ENCODE data around the gene FXYD6. TPM values are rescaled to one million over a fixed set of nuclear protein-coding genes. Genes with fewer than 3 reads are reported as not detected.

The FXYD6 gene
- polyA plus RNA-seq, 3 donors = 15.5 to 132 (median 39.6) TPM

DNA sequence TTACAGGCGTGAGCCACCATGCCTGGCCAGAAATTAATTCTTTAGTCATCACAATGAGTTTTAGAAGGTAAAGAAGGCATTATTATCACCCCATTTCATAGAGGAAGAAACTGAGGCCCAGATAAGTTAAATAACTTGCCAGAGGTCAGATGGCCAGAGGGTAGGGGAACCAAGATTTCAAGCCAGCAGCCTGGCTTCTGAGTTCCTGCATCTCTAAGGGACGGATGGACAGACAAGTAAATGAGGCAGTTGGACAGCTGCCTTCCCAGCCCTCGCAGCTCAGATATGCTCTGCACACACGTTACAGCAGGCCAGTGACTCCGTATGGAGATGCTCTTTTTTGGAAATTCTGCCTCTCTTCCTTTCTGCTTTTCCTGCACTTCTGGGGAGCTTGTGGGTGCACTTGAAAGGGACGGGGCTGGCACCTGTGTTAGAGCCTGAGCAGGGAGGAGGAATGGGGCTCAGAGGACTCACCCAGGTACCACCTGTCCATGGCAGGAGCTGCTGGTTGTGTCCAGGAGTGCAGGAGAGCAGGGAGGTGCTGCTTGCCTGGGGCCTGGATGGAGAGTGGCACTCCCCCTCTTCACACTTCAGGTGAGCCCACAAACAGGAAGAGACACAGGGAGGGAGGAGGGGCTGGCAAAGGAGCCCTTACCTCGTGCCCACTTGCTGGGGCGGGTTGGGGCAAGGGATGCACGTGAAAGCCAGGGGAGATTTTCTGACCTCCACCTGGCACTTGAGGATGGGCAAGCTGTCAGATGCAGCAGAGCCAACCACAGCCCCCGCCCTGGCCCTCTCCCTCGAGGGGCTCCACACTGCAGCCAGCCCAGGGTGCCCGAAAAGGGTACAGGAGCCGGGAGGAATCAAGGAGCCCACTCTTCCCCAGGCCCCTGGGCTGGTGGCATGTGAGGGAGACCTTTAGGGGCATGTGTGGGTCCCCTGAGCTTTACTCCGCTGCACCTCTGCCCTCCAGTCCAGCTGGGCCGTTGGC lies 48.6 kb downstream of the FXYD6 start:
- WGBS, 3 donors = 66 to 75% (median 74%) methylated on average over 13 to 15 of the region's 15 CpGs
- no peak overlapping the region for H3K27ac ChIP-seq (ENCODE audit: low read depth, low read length)

DNA sequence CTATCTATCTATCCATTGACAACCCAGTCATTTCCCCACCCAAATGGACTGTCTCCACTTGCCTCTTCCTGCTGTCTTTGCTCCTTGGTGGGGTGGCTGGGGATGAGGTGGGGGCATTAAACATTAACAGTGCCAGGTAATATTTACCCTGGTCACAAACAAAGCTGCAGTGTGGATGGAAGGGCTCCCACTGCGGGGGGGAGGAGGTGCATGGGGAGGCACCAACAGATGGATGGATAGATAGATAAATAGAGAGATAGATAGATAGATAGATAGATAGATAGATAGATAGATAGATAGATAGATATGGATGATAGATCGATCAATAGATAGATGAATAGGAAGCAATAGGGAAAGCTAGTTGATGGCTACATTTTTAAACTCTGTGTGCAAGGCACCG lies 49.6 kb downstream of the FXYD6 start:
- no peak overlapping the region for H3K27ac ChIP-seq (ENCODE audit: low read depth, low read length)
- WGBS, 3 donors = 43 to 91% (median 89%) methylated on average over 3 of the region's 3 CpGs

DNA sequence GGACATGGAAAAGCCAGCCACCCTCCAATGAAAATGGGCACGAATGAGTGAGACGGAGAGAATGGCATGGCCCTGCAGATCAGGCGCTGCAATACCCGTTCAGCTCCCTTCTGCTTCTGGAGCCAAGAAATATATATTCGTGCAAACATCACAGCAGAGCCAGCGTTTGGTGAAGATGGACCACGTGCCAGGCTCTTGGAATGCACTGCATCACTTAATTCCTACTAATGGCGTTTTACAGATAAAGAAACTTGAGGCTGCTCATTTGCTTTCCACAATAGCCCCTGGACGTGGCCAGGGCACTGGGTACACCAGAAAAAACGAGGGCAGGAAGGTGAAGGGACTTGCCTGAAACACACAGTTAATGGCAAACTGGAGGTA lies 50.3 kb downstream of the FXYD6 start:
- WGBS, 3 donors = 61 to 78% (median 73%) methylated on average over 10 of the region's 10 CpGs
- H3K27ac ChIP-seq (ENCODE audit: low read depth, low read length) = no peak overlapping the region

DNA sequence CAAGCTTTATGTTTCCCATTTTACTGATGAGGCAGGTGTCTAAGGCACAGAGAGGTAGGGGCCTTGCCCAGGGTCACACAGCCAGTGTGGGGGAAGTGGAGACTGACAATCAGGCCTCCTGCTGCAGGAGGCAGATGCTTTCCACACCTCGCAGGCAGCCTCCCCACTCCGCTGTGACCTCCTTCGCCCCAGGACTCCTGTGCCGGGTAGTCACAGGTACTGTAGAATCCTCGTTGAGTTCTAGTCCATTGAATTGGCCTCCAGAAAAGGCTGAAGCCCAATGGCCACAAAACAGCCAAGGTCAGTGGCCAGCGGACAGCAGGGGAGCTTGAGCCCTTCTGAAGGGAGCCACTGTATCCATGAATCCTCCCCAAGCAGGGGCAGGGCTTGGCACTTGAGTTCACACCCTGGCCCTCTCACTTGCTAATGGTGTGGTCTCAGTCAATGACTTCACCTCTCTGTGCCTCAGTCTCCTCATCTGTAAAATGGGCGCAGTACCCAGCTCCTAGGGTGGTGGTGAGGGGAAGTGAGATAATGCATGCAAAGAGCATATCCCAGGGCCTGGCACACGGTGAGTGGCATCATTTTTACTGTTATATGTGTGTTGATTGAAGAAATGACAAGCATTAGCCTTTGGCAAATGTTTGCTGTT lies 50.8 kb downstream of the FXYD6 start:
- H3K27ac ChIP-seq (ENCODE audit: low read depth, low read length) = no peak overlapping the region
- WGBS, 3 donors = 85 to 93% (median 87%) methylated on average over 8 of the region's 8 CpGs

DNA sequence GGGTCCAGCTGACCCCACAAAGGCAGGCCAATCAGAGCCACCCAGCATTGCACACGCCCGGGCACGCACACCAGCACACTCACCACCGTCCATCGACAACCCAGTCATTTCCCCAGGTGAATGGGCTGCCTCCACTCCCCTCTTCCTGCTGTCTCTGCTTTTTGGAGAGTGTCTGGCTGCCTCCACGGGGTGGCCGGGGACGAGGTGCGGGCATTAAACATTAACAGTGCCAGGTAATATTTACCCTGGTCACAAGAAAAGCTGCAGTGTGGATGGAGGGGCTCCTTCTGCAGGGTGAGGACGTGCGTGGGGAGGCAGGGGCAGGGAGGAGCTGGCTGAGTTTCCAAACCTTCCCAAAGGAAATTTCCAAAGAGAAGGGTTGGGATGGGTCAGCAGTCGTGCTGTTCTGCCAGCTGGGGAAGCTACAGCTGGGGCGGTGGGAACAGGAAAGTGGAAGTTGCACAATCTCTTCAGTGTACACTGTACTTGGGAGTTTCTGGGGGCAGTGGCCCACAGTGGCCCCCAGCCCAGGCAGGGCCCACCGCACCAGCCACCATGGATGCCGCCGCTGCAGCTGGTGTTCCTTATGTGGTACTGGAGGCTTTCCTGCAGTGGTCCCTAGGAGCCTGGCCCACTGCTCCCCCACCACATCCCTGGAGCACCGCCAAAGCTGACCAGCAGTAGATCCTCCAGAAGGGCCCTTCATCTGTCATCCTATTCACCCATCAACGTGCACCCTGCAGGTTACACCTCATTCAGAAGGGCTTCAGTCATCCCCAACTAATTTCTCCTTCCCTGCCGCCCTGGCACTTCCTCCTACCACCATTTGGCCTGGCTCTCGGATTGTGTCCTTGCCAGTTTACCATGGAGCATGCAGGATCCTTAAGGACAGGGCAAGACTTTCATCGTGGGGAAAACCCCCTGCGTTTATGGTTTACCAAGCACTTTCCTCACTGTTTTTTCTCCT lies 51.6 kb downstream of the FXYD6 start, which contains the start of gene FXYD2:
TSS of gene FXYD2 (minus strand) at position 174 of the 967 bp plus-strand sequence. CDS start at position 108, 66 bp downstream.
- H3K27ac ChIP-seq (ENCODE audit: low read depth, low read length) = no peak within 1 kb of the TSS
- WGBS, 3 donors = 33 to 46% (median 33%) methylated on average over 22 of the region's 22 CpGs

DNA sequence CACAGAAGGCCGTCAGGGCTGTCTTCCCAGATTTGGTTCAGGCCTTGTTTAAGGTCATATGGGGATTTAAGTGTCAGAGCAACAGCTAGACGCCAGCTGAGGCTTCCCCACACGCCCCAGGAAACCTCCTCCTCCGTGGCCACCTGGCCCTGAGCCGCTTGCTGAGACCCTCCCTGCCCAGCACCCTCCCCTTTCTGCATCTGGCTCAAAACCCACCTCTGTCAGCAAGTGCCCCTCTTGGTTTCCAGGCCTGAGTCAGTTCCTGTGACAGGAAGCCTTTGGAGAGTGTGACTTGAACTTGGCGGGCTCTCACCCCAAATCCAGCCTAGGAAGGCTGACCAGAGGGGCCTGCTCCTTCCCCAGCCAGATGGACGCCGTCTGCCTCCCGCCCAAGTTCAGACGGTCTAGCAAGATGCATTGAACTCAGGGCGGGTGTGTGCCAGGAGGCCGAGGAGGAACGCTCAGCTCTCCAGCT lies 52.5 kb downstream of the FXYD6 start:
- H3K27ac ChIP-seq (ENCODE audit: low read depth, low read length) = no peak overlapping the region
- WGBS, 3 donors = 14 to 55% (median 15%) methylated on average over 13 of the region's 13 CpGs

DNA sequence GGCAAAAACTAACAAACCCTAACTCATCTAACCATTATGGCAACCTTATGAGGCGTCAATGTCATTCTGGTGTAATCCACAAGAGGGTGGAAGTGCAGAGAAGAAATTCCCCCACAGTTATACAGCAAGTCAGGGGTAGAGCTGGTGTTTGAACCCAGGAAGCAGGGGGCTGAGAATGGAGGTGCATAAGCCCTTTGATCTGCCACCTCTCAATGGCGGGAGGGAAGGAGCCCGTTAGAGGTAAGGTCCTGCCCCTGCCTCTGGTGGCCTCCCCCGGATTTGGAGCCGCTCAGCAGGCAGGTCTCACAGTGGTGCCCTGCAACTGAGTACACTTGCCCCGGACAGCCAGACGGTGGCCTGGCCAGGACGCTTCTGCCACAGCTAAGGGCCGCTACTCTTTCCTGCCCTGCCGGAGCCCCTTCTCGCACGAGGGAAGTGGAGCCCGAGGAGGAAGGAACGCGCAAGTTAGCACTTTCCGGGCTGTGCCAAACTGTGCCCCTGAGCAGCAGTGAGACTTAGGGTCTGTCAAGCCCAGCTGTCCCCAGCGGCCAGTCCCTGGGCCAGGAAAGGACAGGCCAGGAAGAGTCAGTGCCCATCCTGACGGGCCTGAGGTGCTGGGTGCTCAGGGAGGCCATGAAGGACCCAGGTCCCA lies 53.0 kb downstream of the FXYD6 start:
- no peak overlapping the region for H3K27ac ChIP-seq (ENCODE audit: low read depth, low read length)
- 28 to 55% (median 33%) methylated on average over 18 of the region's 18 CpGs for WGBS, 3 donors

DNA sequence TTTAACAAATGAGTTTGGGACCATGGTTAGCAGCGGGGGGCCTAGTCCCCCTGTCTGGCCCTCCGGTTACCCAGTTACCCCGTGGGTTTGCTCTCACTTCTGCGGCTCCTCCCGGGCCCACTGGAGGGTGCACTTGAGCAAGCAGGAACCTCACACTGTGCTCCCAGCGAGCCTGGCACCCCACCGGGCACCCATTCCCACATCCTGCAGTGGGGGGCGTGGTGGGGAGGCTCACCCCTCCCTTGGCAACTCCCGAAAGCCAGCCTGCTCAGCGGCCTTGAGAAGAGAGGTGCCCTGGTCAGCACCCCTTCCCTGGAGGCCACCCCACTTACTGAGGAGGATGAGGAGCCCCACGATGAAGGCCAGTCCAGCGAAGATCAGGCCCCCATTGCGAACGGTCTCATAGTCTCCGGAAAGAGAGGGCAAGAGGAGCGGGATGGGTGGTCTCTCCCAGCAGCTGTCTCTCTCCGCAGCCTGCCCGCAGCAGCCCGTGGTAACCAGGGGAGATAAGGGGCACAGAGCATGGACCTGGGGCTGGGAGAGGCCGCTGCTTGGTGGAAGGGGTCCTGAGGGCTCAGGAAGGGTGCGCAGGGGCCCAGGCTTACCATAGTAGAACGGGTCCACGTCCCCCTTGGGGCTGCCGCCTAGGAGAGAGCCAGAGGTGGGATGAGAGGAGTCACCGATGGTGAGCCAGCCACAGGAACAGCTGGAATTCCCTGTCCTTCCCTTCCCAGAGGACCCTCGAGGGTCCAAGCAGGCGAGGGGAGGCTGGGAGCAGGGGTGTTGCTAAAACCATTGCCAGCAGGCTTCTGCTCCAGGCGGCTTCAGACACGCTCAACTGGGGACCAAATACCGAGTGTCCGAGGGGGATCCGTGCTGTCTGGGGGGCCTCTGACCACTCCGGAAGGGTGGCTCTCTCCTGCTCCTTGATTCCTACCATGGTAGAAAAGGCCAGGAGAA lies 54.1 kb downstream of the FXYD6 start:
- H3K27ac ChIP-seq (ENCODE audit: low read depth, low read length) = no peak overlapping the region

DNA sequence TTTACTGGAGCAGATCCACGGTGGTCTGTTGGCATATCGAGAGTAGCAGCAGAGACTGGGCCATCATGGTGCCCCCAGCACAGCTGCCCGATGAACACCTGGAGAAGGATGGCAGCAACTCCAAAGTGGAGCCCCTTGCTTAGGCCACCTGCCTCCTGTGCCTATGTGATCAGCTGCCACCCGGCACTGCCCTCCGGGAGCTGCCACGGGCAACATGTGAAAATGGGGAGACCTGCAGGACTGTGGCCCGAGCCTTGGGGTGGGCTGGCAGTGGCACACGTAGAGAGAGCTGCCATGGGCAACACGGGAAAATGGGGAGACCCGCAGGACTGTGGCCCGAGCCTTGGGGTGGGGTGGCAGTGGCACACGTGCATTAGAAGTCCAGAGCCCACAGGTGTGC lies 55.0 kb downstream of the FXYD6 start:
- 65 to 93% (median 90%) methylated on average over 12 of the region's 12 CpGs for WGBS, 3 donors
- H3K27ac ChIP-seq (ENCODE audit: low read depth, low read length) = no peak overlapping the region

More for the DNA sequence above, 54.1 kb downstream of the FXYD6 start:
- 56 to 77% (median 75%) methylated on average over 33 of the region's 33 CpGs for WGBS, 3 donors

DNA sequence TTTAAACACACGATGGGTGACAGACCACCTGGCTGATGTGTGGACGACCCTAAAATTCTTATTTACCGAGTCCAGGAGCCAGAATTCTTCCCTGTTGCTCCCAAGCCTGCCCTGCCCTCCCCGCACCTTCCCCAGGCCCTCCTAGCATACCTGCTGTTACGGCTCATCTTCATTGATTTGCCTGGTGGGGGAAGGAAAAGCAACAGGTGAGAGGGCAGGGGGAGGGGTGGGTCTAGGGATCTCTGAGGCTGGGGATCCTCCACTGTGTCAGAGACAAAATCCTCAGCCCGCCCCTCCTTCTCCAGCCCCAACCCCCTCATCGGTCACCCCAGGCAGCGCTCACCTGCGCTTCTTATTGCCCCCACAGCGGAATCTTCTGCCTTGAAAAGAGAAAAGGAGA lies 55.9 kb downstream of the FXYD6 start:
- WGBS, 3 donors = 81 to 96% (median 96%) methylated on average over 10 of the region's 10 CpGs
- no peak overlapping the region for H3K27ac ChIP-seq (ENCODE audit: low read depth, low read length)

DNA sequence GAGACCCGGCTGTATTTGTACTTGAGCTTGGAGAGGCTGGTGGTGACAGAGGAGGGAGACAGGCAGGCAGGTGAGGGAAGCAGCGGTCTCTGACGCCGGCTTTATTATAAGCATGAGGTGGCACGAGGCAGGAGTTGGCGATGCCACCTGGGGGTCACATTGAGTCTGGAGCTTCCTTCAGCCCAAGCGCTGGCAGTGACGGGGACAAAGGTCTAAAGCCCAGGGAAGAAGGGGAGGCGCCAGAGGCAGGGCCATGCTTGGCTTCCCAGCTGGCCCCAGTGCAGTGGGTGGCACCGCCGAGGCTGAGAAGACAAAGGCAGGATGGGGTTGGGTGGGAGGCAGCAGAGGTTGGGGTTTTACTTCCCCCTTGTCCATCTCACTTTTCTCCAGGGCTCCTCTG lies 56.4 kb downstream of the FXYD6 start:
- H3K27ac ChIP-seq (ENCODE audit: low read depth, low read length) = no peak overlapping the region
- WGBS, 3 donors = 78 to 92% (median 86%) methylated on average over 11 of the region's 11 CpGs

DNA sequence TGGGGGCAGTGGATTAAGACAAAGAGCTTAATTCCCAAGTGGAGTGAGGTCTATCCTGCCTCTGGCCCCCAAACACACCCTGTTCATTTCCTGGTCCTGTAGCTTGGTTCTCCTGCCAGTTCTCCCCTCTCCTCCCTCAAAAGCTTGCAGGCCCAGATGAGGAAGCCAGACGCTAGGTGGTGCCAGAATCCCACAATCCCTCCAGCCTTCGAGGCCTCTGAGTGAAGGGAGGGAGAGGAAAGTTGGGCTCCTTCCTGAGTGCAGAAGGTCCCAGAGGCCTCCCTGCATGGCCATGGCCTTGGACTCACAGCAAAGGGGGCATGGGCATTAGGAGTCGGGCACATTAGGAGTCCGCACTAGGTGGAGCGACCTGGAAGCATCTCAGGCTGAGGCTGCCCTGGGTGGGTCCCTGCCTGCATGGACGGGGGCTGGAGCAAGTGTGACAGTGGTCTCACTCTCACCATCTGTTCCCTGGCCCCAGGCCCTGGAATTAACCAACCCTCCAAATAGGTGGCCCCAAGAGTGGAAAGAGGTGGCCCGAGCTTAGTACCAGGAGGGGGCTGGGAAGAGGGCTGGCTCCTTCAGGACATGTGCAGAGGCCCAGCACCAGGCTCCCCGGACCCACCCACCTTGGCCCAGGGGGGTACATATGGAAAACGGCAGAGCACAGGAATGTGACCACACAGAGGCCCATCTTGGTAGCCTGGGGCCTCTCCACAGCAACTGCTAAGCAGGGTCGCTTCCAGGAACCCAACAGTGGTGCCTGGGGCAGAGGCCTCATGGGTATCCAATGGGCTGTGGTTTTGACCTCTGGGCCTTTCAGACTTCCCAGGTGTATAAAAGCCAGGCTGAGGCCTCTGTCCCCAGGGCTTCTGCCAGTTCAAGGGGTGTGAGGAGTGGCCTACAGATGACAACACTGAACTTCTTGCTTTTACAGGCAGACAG lies 57.1 kb downstream of the FXYD6 start:
- no peak overlapping the region for H3K27ac ChIP-seq (ENCODE audit: low read depth, low read length)
- 54 to 73% (median 73%) methylated on average over 10 of the region's 10 CpGs for WGBS, 3 donors

DNA sequence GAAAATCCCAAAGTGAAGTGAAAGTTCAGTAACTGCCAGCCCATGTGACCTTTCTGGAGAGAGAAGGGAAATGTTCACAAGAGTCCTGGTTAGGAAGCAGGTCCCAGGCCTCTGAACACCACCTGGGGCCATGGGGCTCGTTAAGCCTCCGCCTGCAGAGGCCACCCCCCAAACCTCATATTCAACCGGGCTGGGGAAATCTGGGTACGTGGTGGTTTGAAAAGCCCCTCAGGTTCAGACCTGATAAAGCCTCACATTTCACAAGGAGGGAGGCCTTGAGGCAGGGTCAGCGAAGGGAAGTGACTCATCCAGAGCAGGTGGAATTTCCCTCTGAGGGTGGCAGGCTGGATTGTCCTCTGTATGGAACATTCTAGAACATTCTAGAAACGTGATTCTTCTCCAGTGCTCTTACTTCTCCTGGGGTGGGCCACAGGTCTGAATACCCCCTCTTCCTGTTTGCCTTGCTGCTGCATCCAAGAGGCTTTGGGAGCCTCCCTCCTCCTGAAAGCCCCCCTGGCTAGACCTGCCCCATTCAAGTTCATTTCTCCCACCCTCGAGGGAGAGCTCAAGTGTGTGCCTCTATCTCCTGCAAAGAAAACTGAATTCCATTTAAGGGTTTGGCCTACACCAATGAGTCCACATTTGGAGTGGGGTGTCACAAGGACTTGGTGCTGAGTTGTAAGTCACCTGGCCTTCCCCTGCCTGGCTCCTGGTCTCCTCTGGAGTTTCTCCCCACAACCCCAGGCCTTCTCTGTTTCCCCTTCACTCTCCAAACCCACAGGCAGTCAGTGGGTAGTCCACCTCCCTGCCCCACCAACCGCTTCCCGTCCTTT lies 58.2 kb downstream of the FXYD6 start:
- WGBS, 3 donors = 52 to 63% (median 61%) methylated on average over 9 of the region's 9 CpGs
- no peak overlapping the region for H3K27ac ChIP-seq (ENCODE audit: low read depth, low read length)

DNA sequence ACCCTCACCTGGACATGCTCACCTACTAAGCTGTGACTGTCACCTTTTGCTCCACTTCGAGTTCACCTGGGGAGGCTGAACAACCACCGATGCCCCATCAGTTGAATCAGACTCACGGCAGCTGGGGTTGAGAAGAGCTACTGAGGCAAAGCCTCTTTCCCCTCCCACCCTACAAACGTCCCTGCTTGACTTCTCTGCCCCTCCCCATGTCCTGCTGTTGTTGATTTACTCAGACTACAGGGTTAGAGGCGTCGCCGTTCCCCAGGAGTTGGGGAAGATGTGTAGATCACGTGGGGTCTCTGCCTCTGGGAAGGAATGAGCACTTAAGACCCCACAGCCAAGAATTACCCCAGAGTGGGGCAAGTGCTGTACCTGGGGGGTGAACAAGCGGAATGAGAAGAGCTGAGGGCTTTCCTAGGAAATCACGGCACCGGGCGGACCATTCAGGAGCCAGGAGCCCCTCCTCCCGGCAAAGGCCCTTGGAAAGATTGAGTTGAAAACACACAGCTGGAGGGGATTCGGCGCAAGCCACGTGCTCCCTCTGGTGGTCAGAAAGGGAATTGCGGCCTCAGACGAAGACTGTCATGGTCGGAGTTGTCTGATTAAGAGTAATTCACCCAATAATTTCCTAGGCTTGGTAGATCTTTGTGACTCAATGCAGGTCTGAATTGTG lies 59.0 kb downstream of the FXYD6 start:
- 17 to 19% (median 18%) methylated on average over 19 of the region's 19 CpGs for WGBS, 3 donors
- H3K27ac ChIP-seq (ENCODE audit: low read depth, low read length) = no peak overlapping the region

Measured in adipose tissue (tissue), 3 donors.